GM19395 (cell line): ENCODE measurements around the gene VAPB.
"Not testable (repeated sequence)": the region's sequence is repeated elsewhere in the genome, so short reads cannot be mapped to it uniquely, and the experiment has no call there.

ENCODE experiments used
- ATAC-seq: cut with Tn5 transposase; IDR thresholded peaks from one replicate; pipeline ENCODE4 v1.9.1; 2021; ENCODE audit warnings: mild to moderate bottlenecking, moderate library complexity; ENCODE audit not compliant: unreplicated experiment

VAPB gene, protein sequence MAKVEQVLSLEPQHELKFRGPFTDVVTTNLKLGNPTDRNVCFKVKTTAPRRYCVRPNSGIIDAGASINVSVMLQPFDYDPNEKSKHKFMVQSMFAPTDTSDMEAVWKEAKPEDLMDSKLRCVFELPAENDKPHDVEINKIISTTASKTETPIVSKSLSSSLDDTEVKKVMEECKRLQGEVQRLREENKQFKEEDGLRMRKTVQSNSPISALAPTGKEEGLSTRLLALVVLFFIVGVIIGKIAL

DNA sequence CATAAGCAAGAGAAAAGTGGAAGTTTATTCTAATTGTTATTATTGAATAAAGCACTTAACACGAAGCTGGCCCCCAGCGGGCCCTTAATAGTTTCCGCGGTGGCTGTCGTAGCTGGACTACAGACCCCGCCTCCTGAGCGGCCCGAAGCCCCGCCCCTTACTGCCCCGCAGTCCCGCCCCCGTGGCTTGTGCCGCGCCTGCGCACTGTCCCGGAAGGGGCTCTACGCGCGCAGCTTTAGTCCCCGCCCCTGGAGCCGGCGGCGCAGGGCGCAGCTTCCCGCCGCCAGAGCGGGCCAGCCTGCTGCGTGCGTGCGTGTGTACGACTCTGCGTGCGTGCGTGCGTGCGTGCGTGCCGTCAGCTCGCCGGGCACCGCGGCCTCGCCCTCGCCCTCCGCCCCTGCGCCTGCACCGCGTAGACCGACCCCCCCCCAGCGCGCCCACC is at the start of gene VAPB:
Gene VAPB (plus strand): TSS at position 348 of the 442 bp plus-strand sequence. CDS start 231 bp downstream, outside the sequence.
- peak; percentile 93 for ATAC-seq

DNA sequence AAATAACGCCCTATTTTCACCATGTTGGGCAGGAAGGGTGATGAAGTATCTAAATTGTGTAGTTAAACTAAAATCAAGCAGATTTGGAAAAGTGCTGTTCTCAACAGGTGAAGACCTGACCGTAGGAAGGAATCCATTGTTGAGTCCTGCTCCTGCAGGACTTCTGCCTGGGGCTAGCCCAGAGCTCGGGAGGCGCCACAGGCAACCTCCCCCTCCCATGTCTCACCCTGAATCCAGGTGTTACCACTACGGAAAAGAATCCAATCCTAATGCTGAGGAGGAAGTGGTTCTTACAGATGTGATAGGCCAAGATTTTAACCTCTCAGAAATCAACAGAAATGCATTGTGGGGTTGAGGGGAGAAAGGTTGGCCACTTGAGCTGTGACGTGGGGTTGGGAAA is 49.3 kb upstream of the VAPB start:
- ATAC-seq: no peak

DNA sequence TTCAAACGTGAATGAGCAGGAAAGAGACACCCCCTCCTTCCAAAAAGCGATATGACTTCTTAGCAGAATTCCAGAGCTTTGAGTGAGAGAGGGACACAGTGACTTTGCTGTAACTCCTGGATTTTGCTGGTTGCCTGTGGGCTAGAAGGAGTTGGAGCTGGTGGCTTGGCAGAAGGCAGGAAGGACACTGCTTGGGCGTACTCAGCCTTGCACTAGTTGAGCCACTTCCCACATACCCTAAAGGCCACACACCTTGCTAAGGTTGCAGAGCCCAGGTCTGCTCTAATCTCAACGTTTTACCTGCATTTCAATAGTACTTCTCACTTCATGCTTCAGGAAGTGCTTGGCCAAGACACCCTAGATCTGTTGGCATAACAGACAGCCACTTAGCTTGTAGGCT is 48.9 kb upstream of the VAPB start:
- no peak for ATAC-seq

DNA sequence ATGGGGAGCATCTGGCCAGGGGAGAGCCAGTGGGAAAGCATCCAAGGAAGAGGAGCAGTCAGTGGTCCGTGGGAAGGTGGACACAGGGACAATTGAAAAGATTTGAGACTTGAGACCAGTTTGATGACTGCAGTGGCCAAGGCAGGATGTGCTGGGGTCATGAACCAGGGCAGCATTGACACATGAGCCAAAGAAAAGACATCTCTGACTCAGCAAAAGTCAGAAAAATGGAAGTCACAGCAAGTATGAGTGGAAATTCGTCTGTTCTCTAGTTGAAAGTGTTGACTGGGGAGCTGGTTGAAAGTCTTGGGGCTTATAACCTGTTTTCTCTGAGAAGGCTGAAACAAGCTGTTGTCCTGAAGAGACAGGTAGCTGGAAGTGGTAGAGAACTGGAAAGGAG is 48.2 kb upstream of the VAPB start:
- no peak for ATAC-seq

DNA sequence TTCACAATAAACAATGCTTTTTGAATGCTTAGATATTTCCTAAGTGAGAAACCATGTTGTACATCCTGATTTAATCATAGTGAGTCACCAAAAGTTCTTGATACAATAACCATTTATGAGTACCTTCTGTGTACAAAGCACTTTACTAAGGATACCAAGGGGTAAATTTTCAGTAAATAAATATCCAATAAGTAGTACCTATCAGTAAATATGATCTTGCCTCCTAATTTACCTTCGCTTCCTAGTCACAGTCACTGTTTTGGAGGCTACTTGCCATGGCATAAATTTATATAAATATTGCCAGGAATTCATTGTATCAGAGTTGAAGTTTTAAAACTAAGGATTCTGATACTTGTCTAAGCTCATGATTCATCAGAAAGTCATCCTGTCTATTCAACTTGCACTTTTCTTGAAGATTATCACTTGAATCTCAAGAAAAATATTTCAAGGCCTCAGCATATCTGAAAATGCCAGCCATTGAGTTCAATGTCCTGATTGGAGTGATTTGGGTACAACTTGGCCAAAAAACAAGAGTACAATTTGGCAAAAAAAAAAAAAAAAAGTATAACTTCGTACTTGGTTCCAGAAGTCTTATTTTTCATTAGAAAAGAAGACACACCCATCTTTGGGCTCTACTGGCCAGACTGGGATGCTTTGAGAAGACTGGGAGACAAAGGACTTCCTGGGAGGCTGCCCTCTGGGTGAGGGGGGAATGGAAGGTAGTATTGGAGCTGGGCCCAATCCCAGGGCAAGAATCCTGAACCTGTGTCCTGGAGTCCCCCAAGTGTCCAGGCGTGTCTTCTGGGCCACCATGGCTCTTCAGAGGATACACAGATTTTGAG is 46.7 kb upstream of the VAPB start:
- no peak for ATAC-seq

DNA sequence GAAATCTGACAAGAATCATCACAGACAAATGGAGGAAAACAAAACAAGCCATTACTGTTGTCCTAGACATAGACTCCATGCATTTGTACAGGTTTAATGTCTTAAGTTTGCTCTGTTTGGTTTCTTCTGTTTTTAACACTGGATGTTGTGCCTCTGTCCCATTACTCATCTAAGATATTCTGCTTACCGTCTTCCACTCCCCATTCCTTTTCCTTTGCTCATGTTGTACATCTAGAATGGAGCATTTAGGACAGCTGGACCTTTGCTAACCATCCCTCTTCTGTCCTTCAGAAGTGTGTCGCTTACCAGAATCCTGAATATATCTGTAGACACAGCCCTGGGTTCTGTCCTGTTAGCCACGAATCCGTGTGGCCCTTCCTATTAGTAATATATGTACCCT is 44.3 kb upstream of the VAPB start:
- no peak for ATAC-seq

DNA sequence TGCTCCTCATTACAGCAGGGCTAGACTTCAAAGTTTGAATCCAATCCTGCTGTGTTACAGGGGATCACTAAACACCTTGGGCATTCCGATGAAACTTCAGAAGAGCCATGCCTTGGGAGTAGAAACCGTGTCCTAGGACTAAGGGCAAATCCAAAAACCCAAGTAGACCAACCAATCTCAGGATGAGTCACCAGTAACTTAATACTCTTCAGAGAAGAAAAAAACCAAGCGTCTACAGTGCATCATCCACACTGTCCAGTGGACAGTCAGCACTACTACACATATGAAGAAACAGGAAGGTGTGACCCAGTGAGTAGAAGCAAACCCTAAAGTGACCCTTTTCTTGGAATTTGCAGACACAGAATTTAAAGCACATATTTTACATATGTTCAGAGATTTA is 39.5 kb upstream of the VAPB start:
- ATAC-seq: no peak

DNA sequence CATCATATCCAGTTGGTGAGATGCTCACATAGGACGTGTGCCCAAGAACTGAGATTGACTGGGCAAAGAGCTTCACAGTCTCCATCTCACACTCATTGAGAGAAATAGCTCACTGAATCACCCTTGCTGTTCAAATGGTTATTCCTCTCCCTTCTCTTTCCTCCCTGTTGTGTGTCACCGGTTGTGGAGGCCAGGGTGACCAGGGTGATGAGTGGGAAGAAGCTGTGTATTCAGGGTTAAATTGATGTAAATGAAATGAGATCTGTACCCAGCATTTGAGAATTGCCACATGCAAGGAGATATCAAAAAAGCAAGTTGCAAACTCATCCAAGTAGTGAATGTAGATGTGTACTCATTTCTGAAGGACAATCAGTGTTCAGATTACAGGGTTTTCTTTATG is 36.6 kb upstream of the VAPB start:
- no peak for ATAC-seq

DNA sequence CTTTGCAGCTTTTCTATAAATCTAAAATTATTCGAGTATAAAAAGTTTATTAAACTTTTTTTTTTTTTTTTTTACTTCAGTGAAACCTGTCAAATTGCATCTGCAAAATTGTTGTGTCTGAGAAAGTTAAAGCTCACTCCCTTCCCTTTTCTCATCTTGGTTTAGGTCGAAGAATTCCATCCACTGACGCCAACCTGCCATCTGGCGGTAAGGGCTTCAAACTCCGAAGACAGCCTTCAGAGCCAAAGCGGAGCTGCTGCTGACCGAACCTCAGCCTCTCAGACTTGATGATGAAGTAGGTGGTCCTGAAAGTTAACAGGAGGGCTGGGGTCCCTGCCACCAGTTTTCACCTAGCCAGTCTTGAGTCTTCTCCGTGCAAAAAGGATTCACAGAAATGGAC is 29.6 kb upstream of the VAPB start:
- ATAC-seq: no peak

DNA sequence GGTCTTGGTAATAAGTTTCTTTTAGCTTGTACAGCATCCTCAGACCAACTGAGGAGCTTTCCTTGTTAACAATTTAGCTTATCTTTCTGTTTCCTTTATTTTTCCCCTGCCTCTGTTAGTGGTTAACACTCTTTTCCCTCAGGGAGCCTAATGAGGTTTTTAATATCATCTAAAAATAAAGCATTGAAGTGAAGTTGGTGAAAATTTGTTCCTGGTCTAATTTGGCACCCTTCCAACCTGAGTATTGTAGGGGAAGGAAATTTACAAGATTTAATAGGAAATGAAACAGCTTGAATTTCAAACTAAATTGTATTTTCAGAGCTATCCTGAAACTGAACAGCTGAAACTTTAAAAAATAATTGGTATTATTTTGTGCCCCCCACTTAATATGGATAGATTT is 28.1 kb upstream of the VAPB start:
- ATAC-seq: no peak

DNA sequence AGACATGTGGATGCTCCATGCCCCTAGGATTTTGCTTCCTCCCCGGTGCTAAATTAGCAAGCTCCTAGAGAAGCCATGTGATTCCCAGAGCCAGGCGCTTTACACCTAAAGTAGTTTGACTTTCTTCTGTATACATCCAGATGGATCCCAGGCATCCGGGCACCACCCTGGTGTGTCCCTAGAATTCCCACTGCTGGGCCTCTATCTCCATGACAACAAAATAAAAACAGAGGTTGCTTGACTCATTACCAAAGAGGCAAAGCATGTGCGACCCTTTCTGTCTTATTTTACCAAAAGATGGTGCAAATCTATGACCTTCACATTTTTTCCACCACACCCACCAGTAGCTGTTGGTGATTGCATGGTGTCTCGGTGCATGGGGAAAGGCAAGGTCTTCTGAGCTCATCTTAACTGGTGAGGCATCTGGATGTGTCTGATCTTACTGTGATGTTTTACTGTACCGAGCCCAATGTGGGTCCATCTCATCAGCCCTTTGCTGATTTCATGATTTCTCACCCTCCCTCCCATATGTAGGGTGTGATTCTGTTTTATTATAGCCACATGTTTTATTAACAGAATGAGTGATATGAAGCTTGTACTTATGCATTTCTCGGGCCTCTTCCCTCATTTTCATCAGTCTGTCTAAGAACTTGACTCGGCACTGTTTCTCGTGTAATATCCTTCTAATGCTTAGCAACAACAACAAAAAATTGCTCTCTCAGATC is 27.4 kb upstream of the VAPB start:
- no peak for ATAC-seq

DNA sequence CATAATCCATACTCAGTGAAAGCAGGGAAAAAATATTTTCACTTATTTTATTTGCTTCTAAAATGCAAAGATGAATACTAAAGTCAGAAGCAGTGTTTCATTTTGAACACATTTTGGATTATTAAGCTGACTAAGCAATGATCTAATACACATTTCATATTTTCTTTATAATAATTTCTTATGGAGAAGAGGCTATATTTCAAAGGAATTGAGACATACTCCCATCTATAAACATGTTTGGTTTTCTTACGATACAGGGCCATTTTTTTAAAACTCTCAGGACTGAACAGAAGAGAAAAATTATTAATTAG is 26.9 kb upstream of the VAPB start:
- no peak for ATAC-seq

DNA sequence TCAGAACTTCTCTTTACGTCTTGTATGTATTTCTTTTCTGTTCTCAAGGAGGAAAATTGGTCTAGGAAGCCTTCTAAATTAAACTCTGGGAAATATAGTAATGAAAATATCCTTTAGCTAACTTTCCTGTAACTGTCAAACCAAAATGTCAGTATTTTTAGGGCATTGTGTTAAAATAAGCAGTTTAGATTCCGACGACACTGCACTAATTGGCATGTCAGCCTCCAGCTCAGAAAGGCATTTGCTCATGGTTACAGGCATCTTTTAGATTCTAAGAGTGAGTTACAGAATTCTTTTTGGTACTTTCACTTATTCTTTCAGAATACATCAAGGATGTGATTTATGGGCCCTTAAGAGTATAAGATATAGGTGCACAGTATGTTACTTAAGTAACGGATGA is 26.1 kb upstream of the VAPB start:
- ATAC-seq: no peak

DNA sequence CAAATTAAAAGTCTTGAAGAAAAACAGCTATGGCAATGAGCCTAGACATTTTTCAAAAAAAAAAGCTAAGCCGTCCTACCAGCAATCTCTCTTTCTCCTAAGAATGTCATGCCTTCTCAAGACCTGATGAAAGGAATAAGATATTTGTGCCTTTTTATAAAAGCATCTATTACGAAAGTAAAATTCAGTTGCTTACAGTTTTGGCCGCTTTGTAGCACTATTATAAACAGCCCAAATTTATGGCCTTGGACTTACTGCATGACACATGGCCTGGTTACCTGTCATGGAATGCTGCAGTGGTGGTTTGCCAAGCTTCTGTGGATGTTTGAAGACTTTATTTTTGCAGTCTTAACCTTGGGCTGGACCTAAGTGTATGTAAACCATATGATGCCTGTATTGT is 22.2 kb upstream of the VAPB start:
- no peak for ATAC-seq

DNA sequence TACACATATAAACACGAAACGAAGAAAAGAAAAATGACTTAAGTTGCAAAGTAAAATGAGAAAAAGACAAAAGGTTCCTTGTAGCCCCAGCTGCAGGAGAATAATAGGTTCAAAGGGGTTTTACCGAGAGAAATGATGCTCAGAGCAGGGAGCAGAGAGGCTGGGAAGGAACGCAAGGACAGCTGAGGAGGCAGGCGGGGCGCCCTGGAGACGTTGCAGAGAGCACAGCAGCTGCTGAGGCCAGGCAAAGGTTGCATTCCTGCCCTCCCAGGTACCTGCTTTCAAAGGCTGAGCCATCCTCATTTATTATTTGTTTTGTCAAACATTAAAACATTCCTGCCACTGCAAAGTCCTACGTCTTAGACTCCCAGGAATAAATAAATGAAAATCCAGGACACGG is 16.2 kb upstream of the VAPB start:
- ATAC-seq: no peak

DNA sequence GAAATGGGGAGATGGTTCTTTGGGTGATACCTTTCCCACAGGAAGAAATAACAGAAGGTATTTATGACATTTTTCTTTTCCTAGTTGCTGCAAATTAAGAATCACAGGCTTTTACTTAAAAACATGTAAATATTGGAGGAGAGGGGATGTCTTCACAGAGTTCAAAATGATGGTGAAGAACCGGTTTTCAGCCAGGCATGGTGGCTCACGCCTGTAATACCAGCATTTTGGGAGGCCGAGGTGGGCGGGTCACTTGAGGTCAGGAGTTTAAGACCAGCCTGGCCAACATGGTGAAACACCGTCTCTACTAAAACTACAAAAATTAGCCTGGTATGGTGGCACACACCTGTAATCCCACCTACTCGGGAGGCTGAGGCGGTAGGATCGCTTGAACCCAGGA is 15.7 kb upstream of the VAPB start:
- ATAC-seq: not testable (repeated sequence)

DNA sequence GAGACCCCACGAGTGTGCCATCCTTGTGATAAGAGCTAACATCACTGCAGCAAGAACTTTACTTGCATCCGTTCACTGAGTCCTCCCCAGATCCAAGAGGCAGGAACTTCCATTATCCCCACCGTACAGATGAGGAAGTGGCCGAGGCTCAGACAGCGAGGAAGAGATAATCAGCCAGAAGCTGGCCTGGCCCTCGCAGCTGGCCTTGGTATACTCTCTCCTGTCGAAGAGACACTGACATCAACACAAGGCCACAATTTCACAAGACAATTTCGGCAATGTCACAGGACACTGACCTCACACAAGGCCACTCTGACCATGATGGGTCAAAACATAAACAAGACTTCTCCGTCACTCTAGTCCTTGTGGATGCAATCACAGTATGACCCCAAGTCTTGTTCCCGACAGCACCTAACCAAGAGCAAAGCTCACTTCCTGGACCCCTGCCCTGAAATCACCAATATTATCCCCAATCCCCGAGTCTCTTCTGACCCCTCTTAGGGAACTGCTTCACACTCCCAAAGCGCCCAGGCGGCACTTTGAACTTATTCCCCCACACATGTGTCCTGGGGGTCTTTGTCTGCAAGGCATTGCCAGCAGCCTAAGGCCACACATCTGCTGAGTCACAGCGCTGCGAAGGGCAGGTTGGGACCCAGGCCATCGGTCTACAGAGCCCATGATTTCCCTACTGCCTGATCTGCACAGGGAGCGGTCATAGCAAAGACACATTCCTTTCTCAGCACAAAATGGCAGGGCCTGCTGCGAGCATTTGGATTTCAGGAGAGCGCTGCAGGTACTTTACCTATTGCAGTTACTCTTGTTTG is 14.8 kb upstream of the VAPB start:
- no peak for ATAC-seq

DNA sequence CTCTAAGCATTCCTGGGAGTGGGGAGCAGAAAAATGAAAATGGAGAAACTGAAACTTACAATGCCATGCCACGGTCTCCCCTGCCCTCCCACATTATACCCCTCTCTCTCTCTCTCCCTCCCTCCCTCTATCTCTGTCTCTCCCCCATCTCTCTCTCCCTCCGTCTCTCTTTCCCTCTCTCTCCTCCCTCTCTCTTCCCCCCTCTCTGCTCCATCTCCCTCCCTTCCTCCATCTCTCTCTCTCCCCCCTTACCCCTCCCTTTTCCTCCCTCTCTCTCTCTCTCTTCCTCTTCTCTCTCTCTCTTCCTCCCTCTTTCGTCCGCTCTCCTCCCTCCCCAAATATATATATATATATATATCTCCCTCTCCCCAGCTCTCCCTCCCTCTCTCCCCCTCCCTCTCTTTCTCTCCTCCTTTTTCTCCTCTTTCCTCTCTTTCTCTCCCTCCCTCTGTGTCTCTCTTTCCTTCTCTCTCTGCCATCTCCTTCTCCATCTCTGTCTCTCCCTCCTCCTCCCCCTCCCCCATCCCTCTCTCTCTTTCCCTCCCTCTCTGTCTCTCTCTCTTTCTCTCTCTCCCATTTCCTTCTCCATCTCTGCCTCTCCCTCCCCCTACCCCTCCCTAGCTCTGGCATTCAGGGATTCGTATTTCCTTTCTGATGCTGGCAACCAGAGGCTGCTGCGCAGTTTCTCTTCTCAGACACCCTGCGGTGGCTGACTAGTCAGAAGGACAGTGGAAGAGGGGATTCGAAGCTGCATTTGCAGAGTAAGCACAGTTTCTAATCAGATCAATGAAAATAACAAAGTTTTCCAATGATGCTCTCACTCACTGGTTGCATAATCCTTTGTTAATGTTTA is 13.9 kb upstream of the VAPB start:
- no peak for ATAC-seq

DNA sequence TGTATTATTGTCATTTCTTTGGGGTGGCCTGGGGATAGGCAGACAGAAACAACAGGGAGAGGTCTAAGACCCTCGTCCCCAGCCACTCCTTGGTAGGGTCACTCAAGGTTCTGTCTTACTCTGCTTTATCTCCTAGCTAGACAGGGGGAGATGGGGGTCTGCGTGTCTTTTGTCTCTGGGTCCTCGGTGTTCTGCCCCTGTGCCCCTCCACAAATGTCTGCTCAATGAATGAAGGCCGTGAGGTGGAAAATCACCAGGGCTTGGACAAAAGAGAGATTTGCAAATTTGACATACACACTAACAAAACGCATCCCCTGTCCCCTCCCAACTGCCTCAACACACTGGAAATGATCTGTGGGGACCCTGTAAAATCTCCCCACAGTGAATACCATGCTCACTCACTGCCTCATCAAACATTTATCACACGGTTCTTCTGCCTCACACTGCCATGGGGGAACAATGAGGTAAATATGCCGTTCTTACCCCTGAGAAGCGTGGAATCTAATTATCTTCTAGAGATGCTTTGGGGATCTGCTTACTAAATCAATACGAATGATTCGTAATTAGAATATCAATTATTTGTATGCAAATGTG is 13.2 kb upstream of the VAPB start:
- ATAC-seq: no peak

DNA sequence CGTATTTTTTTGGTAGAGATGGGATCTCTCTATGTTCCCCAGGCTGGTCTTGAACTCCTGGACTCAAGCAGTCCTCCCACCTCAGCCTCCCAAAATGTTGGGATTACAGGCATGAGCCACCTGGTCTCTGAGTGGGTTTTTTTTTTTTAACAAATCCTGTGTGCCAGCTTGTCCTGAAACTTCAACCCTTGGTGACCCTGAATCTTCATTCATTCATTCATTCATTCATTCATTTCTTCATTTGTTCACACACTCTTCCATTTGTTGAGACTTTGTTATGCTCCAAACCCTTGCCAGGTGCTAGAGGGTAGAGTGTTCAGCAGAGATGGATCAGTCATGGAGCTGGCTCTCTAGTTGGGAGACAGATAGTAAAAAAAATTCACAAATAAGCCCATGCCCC is 12.0 kb upstream of the VAPB start:
- ATAC-seq: no peak
